ENCODE data around the gene SUZ12. TPM values are rescaled to one million over a fixed set of nuclear protein-coding genes. Genes with fewer than 3 reads are reported as not detected.
"Not testable (repeated sequence)": the region's sequence is repeated elsewhere in the genome, so short reads cannot be mapped to it uniquely, and the experiment has no call there.

The SUZ12 gene
- total RNA-seq (10 to 100 TPM; 21.2 to 26.3 (median 24.7) TPM), polyA plus RNA-seq (10 to 100 TPM in 2 of 3 donors, 1 to 10 TPM in 1; 9.6 to 13.9 (median 13.2) TPM)

DNA sequence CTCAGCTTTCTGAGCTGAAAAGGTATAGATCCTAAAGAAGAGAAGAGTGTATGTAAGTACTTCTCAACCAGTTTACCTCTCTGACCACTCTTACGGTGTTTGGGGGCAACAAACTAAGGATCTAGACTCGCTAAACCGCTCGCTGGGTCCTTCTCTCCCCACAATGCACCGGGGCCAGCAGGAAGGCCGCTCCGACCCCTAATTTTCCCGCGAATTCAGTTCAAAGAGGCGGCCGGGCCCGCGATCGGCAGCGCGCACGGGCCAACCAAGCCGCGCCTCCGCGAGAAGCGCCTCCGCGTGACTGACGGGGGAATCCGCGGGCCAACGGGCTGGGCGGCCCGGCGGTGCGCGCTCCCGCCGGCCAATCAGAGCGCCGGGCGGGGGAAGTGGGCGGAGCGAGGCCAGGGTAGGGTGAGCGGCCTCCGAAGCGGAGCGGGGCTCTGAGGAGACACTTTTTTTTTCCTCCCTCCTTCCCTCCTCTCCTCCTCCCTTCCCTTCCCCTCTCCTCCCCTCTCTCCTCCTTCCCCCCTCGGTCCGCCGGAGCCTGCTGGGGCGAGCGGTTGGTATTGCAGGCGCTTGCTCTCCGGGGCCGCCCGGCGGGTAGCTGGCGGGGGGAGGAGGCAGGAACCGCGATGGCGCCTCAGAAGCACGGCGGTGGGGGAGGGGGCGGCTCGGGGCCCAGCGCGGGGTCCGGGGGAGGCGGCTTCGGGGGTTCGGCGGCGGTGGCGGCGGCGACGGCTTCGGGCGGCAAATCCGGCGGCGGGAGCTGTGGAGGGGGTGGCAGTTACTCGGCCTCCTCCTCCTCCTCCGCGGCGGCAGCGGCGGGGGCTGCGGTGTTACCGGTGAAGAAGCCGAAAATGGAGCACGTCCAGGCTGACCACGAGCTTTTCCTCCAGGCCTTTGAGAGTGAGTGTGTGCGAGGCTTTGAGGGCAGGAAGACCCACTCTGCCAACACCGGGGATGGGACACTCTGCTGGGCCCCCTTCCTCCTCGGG lies at the start of gene SUZ12:
Gene SUZ12 (plus strand): TSS at position 393 of the 995 bp plus-strand sequence. CDS start 240 bp downstream, at position 633.
- DNase-seq = peak; percentile 90
- H3K9me3 ChIP-seq, H3K27me3 ChIP-seq: not testable (repeated sequence)
- WGBS, 2 donors = 1% methylated on average over 92 to 93 of the region's 93 CpGs
- Histone ChIP-seq H3K36me3 (peaks cover 0 to 12% (median 0%) of the 10 kb centered on the region in 4 donors), H3K4me3 (peak within 1 kb of the TSS; percentile 60 to 89 (median 81)), H3K27ac (peak within 1 kb of the TSS; percentile 91 to 94 (median 92)), H3K4me1 (peaks cover 0 to 19% (median 12%) of the 10 kb centered on the region in 4 donors)
- intact Hi-C loops (cut with DNase I) = loop anchor here (1.0 kb wide), 1 partner anchor 36 kb away; the partner anchor contains the start of gene UTP6
- TF ChIP-seq POLR2A (IDR thresholded peaks at IDR 0.05) (peak; percentile 32 to 38), POLR2AphosphoS5 (IDR thresholded peaks at IDR 0.05) (peak; percentile 60 to 83 (median 72))

DNA sequence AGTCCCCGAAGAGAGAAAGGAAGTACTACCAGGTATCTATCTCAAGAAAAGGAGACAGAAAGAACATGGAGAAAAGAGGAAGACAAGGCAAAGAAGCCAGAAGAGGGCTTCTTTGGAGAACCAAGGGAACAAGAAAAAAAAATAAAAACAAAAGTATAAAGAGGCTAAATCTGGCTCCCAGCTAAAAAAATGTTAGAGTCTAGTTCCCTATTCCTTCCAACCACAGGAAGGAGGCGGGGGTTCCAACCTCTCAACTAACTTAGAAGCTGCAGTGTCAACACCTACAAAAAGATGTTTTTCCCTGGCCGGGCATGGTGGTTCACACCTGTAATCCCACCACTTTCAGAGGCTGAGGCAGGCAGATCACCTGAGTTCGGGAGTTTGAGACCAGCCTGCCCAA lies 48.7 kb upstream of the SUZ12 start:
- Histone ChIP-seq H3K4me1 (no peaks in the 10 kb centered on the region), H3K27me3 (no peaks in the 10 kb centered on the region), H3K36me3 (peaks cover 17 to 100% (median 46%) of the 10 kb centered on the region in 4 donors), H3K9me3 (no peaks in the 10 kb centered on the region), H3K4me3 (no peak overlapping the region), H3K27ac (no peak overlapping the region)
- TF ChIP-seq POLR2A (IDR thresholded peaks at IDR 0.05) (no peak), EP300 (IDR thresholded peaks at IDR 0.05) (no peak), POLR2AphosphoS5 (IDR thresholded peaks at IDR 0.05) (no peak)
- TF ChIP-seq, protein P1, sequence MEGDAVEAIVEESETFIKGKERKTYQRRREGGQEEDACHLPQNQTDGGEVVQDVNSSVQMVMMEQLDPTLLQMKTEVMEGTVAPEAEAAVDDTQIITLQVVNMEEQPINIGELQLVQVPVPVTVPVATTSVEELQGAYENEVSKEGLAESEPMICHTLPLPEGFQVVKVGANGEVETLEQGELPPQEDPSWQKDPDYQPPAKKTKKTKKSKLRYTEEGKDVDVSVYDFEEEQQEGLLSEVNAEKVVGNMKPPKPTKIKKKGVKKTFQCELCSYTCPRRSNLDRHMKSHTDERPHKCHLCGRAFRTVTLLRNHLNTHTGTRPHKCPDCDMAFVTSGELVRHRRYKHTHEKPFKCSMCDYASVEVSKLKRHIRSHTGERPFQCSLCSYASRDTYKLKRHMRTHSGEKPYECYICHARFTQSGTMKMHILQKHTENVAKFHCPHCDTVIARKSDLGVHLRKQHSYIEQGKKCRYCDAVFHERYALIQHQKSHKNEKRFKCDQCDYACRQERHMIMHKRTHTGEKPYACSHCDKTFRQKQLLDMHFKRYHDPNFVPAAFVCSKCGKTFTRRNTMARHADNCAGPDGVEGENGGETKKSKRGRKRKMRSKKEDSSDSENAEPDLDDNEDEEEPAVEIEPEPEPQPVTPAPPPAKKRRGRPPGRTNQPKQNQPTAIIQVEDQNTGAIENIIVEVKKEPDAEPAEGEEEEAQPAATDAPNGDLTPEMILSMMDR (IDR thresholded peaks at IDR 0.05) = no peak
- intact Hi-C loops (cut with DNase I) = no loop called here
- 62 to 93% methylated on average over 4 of the region's 4 CpGs for WGBS, 2 donors
- DNase-seq = no peak

DNA sequence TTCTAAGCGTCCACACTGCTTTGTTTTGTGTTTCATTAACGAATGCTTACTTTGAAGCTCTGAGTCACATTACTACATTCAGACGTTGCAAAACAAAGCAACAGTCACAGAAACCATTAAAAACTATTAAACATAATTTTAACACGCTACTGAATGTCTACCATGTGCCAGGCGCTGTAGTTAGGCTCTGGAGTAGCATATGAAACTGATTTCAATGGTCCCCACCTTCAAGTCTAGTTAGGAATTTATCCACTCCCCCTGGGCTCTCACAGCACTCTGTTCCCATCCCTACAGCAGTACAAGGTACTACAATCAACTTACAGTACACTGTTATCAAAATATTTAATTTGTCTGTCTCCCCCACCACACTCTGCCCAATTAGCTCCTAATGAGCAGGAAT lies 35.9 kb upstream of the SUZ12 start:
- 3 to 10% methylated on average over 5 of the region's 5 CpGs for WGBS, 2 donors
- H3K27me3 ChIP-seq = no peaks in the 10 kb centered on the region
- peaks cover 0 to 36% (median 22%) of the 10 kb centered on the region in 4 donors for H3K36me3 ChIP-seq
- no peak for DNase-seq
- peak overlapping the region; percentile 65 to 80 (median 79) for H3K27ac ChIP-seq
- peak overlapping the region; percentile 67 to 76 (median 70) for H3K4me3 ChIP-seq
- TF ChIP-seq, protein P1 (IDR thresholded peaks at IDR 0.05) = no peak
- TF ChIP-seq EP300 (IDR thresholded peaks at IDR 0.05) (no peak), POLR2A (IDR thresholded peaks at IDR 0.05) (no peak), POLR2AphosphoS5 (IDR thresholded peaks at IDR 0.05) (no peak)
- H3K4me1 ChIP-seq = peaks cover 0 to 21% (median 12%) of the 10 kb centered on the region in 4 donors
- H3K9me3 ChIP-seq = no peaks in the 10 kb centered on the region
- intact Hi-C loops (cut with DNase I) = loop anchor here (1.0 to 5.0 kb wide), 4 partner anchors 35 to 464 kb away; partner anchors contain the start of gene COPRS

DNA sequence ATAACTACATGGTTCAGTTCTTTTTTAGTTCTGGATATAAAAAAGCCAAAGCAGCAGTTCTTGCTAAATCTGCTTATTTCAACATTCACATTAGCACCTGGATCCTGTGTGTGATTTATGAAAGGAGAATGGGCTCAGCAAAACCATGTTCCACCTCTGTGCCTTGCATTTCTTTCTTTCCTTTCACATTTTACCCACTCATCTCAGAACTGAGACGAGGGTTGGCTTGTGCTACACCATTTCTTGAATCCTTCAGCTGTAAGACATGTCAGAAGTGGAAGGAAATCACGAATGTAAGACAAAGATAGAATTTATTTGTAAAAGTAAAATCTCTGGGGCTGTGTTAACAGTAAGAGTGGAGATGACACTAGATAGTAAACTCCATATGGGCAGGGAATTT lies 34.1 kb upstream of the SUZ12 start:
- 55 to 71% methylated on average over 2 of the region's 2 CpGs for WGBS, 2 donors
- TF ChIP-seq, protein P1 (IDR thresholded peaks at IDR 0.05) = no peak
- no peak for TF ChIP-seq POLR2A (IDR thresholded peaks at IDR 0.05)
- no peak for TF ChIP-seq EP300 (IDR thresholded peaks at IDR 0.05)
- no peak for TF ChIP-seq POLR2AphosphoS5 (IDR thresholded peaks at IDR 0.05)
- no peaks in the 10 kb centered on the region for H3K9me3 ChIP-seq
- H3K27me3 ChIP-seq = no peaks in the 10 kb centered on the region
- intact Hi-C loops (cut with DNase I) = loop anchor here (5.0 kb wide), 2 partner anchors 45 to 345 kb away; partner anchors contain the start of gene COPRS
- no peak overlapping the region for H3K4me3 ChIP-seq
- H3K4me1 ChIP-seq = peaks cover 0 to 28% (median 18%) of the 10 kb centered on the region in 4 donors
- H3K36me3 ChIP-seq = peaks cover 0 to 18% (median 13%) of the 10 kb centered on the region in 4 donors
- H3K27ac ChIP-seq = no peak overlapping the region
- DNase-seq = no peak

DNA sequence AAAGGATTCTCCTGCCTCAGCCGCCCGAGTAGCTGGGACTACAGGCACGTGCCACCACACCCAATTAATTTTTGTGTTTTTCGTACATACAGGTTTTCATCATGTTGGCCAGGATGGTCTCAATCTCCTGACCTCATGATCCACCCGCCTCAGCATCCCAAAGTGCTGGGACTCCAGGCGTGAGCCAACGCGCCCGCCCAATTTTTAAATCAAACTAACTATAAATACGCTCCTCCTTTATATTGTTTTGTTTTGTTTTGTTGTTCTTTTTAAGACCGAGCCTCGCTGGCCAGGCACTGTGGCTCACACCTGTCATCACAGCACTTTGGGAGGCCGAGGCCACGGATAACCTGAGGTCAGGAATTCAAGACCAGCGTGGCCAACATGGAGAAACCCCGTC lies 33.4 kb upstream of the SUZ12 start:
- Histone ChIP-seq H3K4me3 (no peak overlapping the region), H3K27ac (no peak overlapping the region), H3K4me1 (peaks cover 0 to 32% (median 25%) of the 10 kb centered on the region in 4 donors), H3K27me3 (no peaks in the 10 kb centered on the region), H3K9me3 (no peaks in the 10 kb centered on the region), H3K36me3 (peaks cover 0 to 11% (median 10%) of the 10 kb centered on the region in 4 donors)
- TF ChIP-seq POLR2A (IDR thresholded peaks at IDR 0.05) = no peak
- TF ChIP-seq POLR2AphosphoS5 (IDR thresholded peaks at IDR 0.05) = no peak
- TF ChIP-seq EP300 (IDR thresholded peaks at IDR 0.05) = no peak
- TF ChIP-seq, protein P1 (IDR thresholded peaks at IDR 0.05) = no peak
- 93 to 95% methylated on average over 16 of the region's 16 CpGs for WGBS, 2 donors
- no peak for DNase-seq
- intact Hi-C loops (cut with DNase I) = loop anchor here (5.0 kb wide), 2 partner anchors 46 to 346 kb away; partner anchors contain the start of gene COPRS
